HepG2 (cell line): ENCODE data around the gene CARD16. TPM values are rescaled to one million over a fixed set of nuclear protein-coding genes. Genes with fewer than 3 reads are reported as not detected.

Experiments
- CAMTA2 ChIP-seq: sonication (generic); formaldehyde crosslinking; IDR thresholded peaks from 2 replicates; pipeline ENCODE4 v1.4.0; 2020; ENCODE audit warnings: mild to moderate bottlenecking, missing genetic modification reagents, borderline replicate concordance
- ESRRA ChIP-seq: sonication (generic); formaldehyde crosslinking; IDR thresholded peaks from 2 replicates; pipeline ENCODE4 v1.5.1; 2020; ENCODE audit warnings: mild to moderate bottlenecking, low read depth, missing genetic modification reagents
- ETS1 ChIP-seq: sonication (generic); formaldehyde crosslinking; IDR thresholded peaks from 2 replicates; pipeline ENCODE4 v1.4.0; 2020; ENCODE audit warnings: missing genetic modification reagents
- FOXP1 ChIP-seq, 2 experiments: fragments of 450-650 bp in 1 of 2; IDR thresholded peaks; 2 replicates each; pipeline ENCODE4 v1.6.1; 2017 to 2018; ENCODE audit warnings: antibody characterized with exemption in 1 of 2
- HHEX ChIP-seq: IDR thresholded peaks from 2 replicates; pipeline ENCODE4 v1.6.1; 2016; ENCODE audit warnings: control low read depth
- NR2F6 ChIP-seq, 2 experiments: IDR thresholded peaks; 2 replicates each; pipeline ENCODE4 v1.6.1; 2016; ENCODE audit warnings: antibody characterized with exemption in 1 of 2, mild to moderate bottlenecking in 1 of 2
- PBX3 ChIP-seq: sonication (generic); formaldehyde crosslinking; IDR thresholded peaks from 2 replicates; pipeline ENCODE4 v1.8.1; 2023; ENCODE audit warnings: missing genetic modification reagents, inconsistent platforms, borderline replicate concordance
- PLRG1 ChIP-seq: fragments of 450-650 bp; conservative IDR thresholded peaks from 2 replicates; pipeline ENCODE4 v1.6.1; 2016
- SP2 ChIP-seq: sonication (generic); formaldehyde crosslinking; IDR thresholded peaks from 2 replicates; pipeline ENCODE4 v1.5.1; 2020; ENCODE audit warnings: mild to moderate bottlenecking, missing genetic modification reagents
- ZBTB14 ChIP-seq: sonication (generic); formaldehyde crosslinking; IDR thresholded peaks from 2 replicates; pipeline ENCODE4 v1.4.0; 2020; ENCODE audit warnings: missing genetic modification reagents
- ZMAT3 ChIP-seq: sonication (generic); formaldehyde crosslinking; conservative IDR thresholded peaks from 2 replicates; pipeline ENCODE4 v1.7.0; 2021; ENCODE audit warnings: missing genetic modification reagents
- ZNF235 ChIP-seq: sonication (generic); formaldehyde crosslinking; IDR thresholded peaks from 2 replicates; pipeline ENCODE4 v1.8.1; 2023; ENCODE audit warnings: mild to moderate bottlenecking, missing genetic modification reagents, borderline replicate concordance
- ZNF275 ChIP-seq: sonication (generic); formaldehyde crosslinking; IDR thresholded peaks from 2 replicates; pipeline ENCODE4 v1.8.0; 2022; ENCODE audit warnings: missing genetic modification reagents, mild to moderate bottlenecking, inconsistent platforms, borderline replicate concordance
- ZNF577 ChIP-seq: sonication (generic); formaldehyde crosslinking; IDR thresholded peaks from 2 replicates; pipeline ENCODE4 v1.4.0; 2020; ENCODE audit warnings: mild to moderate bottlenecking, low read depth, missing genetic modification reagents, borderline replicate concordance
- ZNF616 ChIP-seq: sonication (generic); formaldehyde crosslinking; IDR thresholded peaks from 2 replicates; pipeline ENCODE4 v1.5.0; 2020; ENCODE audit warnings: low read depth, mild to moderate bottlenecking, missing genetic modification reagents
- ZNF724P ChIP-seq: sonication (generic); formaldehyde crosslinking; IDR thresholded peaks from 2 replicates; pipeline ENCODE4 v1.8.0; 2022; ENCODE audit warnings: missing genetic modification reagents, borderline replicate concordance
- ZNF761 ChIP-seq: sonication (generic); formaldehyde crosslinking; conservative IDR thresholded peaks from 2 replicates; pipeline ENCODE4 v1.4.0; 2020; ENCODE audit warnings: mild to moderate bottlenecking, missing genetic modification reagents
- ZNF782 ChIP-seq: sonication (generic); formaldehyde crosslinking; IDR thresholded peaks from 2 replicates; pipeline ENCODE4 v1.4.0; 2020; ENCODE audit warnings: missing genetic modification reagents, mild to moderate bottlenecking, borderline replicate concordance
- ZNF839 ChIP-seq: sonication (generic); formaldehyde crosslinking; IDR thresholded peaks from 2 replicates; pipeline ENCODE4 v1.4.0; 2020; ENCODE audit warnings: missing genetic modification reagents, mild to moderate bottlenecking, borderline replicate concordance
- ZNF850 ChIP-seq: sonication (generic); formaldehyde crosslinking; conservative IDR thresholded peaks from 2 replicates; pipeline ENCODE4 v1.9.0; 2021; ENCODE audit warnings: mild to moderate bottlenecking, missing genetic modification reagents
- polyA plus RNA-seq, 8 experiments: library from polyadenylated mRNA; depleted of rRNA in 3 of 8; stranded (reverse) in 7 of 8; unstranded in 1 of 8; fragments of >200 nt; fragmentation: Illumina TruSeq in 4 of 8; extraction: Trizol in 4 of 8; gene quantifications; 2 replicates each; pipeline versions ENCODE4 v1.2.1 to v1.2.3, GENCODE V29; 2011 to 2016; ENCODE audit warnings: low read depth in 4 of 8, missing spikeins in 1 of 8, mixed read lengths in 1 of 8; ENCODE audit not compliant: insufficient read depth in 1 of 8
- total RNA-seq, 5 experiments: library from RNA; depleted of rRNA; stranded (reverse); fragments of >200 nt; fragmentation: Illumina TruSeq; extraction: Trizol; gene quantifications; 2 replicates each; pipeline ENCODE4 v1.2.3, GENCODE V29; 2016; ENCODE audit warnings: low read depth in 1 of 5
- TF ChIP-seq, protein P1 (sequence below): IDR thresholded peaks from 2 replicates; pipeline ENCODE4 v1.6.1; 2016; ENCODE audit warnings: missing genetic modification reagents, missing compliant biosample characterization
- TF ChIP-seq, protein P2 (sequence below): sonication (generic); formaldehyde crosslinking; IDR thresholded peaks from 2 replicates; pipeline ENCODE4 v1.5.1; 2020; ENCODE audit warnings: missing genetic modification reagents, mild to moderate bottlenecking, borderline replicate concordance
- TF ChIP-seq, protein P3 (sequence below): sonication (generic); formaldehyde crosslinking; conservative IDR thresholded peaks from 2 replicates; pipeline ENCODE4 v1.4.0; 2020; ENCODE audit warnings: missing genetic modification reagents

Gene CARD16
- total and polyA plus RNA-seq, 2 of the 13 experiments (the other 11 are each of a cell fraction or from before 2014, with no cell fraction given) = 0.34 TPM; not detected in 1

- TF ChIP-seq ZNF275 (CRISPR knock-in tag) (no peak), ZNF850 (CRISPR knock-in tag) (no peak), PBX3 (no peak), ZNF724P (CRISPR knock-in tag) (no peak), ZNF577 (CRISPR knock-in tag) (no peak), ZNF839 (CRISPR knock-in tag) (no peak), ZNF235 (CRISPR knock-in tag) (no peak), ZNF782 (CRISPR knock-in tag) (0 out of 2 replicates have a peak, but pooled peaks have one; percentile 50), PLRG1 (no peak), ESRRA (CRISPR knock-in tag) (no peak), ETS1 (no peak), ZNF761 (CRISPR knock-in tag) (no peak), ZBTB14 (CRISPR knock-in tag) (no peak), HHEX (CRISPR knock-in tag) (no peak), ZNF616 (CRISPR knock-in tag) (no peak), CAMTA2 (CRISPR knock-in tag) (no peak), NR2F6 (IDR thresholded peaks at IDR 0.05) (0 out of 2 replicates have a peak, but pooled peaks have one; percentile 18), NR2F6 (CRISPR knock-in tag; IDR thresholded peaks at IDR 0.05) (peak; percentile 30; the same call in 1 of the 2 replicates), SP2 (no peak), FOXP1 (IDR thresholded peaks at IDR 0.05) (peak; percentile 74), FOXP1 (CRISPR knock-in tag; IDR thresholded peaks at IDR 0.05) (peak; percentile 88), ZMAT3 (CRISPR knock-in tag) (no peak)
- TF ChIP-seq, protein P1, sequence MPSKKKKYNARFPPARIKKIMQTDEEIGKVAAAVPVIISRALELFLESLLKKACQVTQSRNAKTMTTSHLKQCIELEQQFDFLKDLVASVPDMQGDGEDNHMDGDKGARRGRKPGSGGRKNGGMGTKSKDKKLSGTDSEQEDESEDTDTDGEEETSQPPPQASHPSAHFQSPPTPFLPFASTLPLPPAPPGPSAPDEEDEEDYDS = no peak
- TF ChIP-seq, protein P2, sequence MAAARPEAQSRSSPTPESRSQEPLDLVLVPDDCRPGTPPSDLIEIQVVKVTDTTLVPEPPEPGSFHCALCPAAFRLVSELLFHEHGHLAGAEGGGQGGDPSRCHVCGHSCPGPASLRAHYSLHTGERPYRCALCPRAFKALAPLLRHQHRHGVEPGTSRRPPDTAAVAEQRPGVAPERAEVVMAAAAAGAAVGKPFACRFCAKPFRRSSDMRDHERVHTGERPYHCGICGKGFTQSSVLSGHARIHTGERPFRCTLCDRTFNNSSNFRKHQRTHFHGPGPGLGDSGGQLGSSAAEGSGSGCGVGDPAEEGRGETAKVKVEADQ (CRISPR knock-in tag) = no peak
- TF ChIP-seq, protein P3, sequence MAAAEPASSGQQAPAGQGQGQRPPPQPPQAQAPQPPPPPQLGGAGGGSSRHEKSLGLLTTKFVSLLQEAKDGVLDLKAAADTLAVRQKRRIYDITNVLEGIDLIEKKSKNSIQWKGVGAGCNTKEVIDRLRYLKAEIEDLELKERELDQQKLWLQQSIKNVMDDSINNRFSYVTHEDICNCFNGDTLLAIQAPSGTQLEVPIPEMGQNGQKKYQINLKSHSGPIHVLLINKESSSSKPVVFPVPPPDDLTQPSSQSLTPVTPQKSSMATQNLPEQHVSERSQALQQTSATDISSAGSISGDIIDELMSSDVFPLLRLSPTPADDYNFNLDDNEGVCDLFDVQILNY = no peak
Observed at GRCh38 chr11:105051559-105051958, 6.4 kb upstream of the CARD16 start (continued).
